Endothelial cell (in vitro differentiated cells): ENCODE results near the gene MRPL4. TPM values are rescaled to one million over a fixed set of nuclear protein-coding genes. Genes with fewer than 3 reads are reported as not detected.

Experiments
- DNase-seq: peaks from one replicate; pipeline ENCODE4 v3.0.0; 2021; ENCODE audit warnings: low spot score
- H3K27ac Mint-ChIP-seq: one replicate; pipeline ENCODE4 v1.8.0; 2021; ENCODE audit warnings: mixed read lengths, inconsistent platforms; ENCODE audit not compliant: unreplicated experiment
- H3K27me3 Mint-ChIP-seq: one replicate; pipeline ENCODE4 v1.8.0; 2021; ENCODE audit warnings: mild to moderate bottlenecking, moderate library complexity, mixed read lengths, inconsistent platforms; ENCODE audit not compliant: unreplicated experiment
- H3K36me3 Mint-ChIP-seq: one replicate; pipeline ENCODE4 v1.8.0; 2021; ENCODE audit warnings: mild to moderate bottlenecking, low read depth, mixed read lengths, inconsistent platforms; ENCODE audit not compliant: unreplicated experiment
- H3K4me1 Mint-ChIP-seq: one replicate; pipeline ENCODE4 v1.8.0; 2021; ENCODE audit warnings: mild to moderate bottlenecking, mixed read lengths, inconsistent platforms; ENCODE audit not compliant: unreplicated experiment
- H3K4me3 Mint-ChIP-seq: one replicate; pipeline ENCODE4 v1.8.0; 2021; ENCODE audit warnings: mild to moderate bottlenecking, mixed read lengths, inconsistent platforms; ENCODE audit not compliant: unreplicated experiment
- H3K9me3 Mint-ChIP-seq: one replicate; pipeline ENCODE4 v1.8.0; 2021; ENCODE audit warnings: mixed read lengths, inconsistent platforms; ENCODE audit not compliant: unreplicated experiment
- total RNA-seq: library from RNA; stranded (reverse); fragmentation: NEBNext Ultra II Directional; extraction: Animal tissue kit (Norgen Biotek cat#: 25700); gene quantifications from one replicate; pipeline ENCODE4 v1.2.1, GENCODE V29; 2021; ENCODE audit not compliant: unreplicated experiment
- TF ChIP-seq, protein P1 (sequence below): fragments of 200-600 bp; sonication (generic); IDR thresholded peaks from one replicate; pipeline ENCODE4 v1.5.0; 2021; ENCODE audit warnings: antibody characterized with exemption; ENCODE audit not compliant: unreplicated experiment

Gene MRPL4
- total RNA-seq, 1 donor from 2014 or later: 51.3 TPM

DNA sequence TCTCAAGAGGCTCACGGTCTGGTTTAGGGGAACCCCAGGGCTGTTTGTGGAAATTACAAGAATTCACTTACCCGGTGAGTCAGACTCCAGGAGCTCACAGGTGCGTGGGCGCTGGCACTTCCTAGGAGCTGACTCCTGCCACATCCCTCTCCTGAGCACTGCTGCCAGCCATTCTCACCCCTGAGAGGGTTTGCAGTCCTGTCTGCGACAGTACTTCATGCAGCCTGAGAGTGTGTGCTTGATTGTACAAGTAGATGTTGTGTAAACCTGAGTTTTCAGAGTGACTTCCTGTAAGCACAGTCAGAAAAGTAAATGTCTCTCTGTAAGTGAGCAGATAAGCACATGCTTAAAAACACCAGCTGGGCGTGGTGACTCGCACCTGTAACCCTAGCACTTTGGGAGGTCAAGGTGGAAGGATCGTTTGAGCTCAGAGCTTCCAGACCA is 8.1 kb downstream of the MRPL4 start:
- TF ChIP-seq, protein P1, sequence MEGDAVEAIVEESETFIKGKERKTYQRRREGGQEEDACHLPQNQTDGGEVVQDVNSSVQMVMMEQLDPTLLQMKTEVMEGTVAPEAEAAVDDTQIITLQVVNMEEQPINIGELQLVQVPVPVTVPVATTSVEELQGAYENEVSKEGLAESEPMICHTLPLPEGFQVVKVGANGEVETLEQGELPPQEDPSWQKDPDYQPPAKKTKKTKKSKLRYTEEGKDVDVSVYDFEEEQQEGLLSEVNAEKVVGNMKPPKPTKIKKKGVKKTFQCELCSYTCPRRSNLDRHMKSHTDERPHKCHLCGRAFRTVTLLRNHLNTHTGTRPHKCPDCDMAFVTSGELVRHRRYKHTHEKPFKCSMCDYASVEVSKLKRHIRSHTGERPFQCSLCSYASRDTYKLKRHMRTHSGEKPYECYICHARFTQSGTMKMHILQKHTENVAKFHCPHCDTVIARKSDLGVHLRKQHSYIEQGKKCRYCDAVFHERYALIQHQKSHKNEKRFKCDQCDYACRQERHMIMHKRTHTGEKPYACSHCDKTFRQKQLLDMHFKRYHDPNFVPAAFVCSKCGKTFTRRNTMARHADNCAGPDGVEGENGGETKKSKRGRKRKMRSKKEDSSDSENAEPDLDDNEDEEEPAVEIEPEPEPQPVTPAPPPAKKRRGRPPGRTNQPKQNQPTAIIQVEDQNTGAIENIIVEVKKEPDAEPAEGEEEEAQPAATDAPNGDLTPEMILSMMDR: no peak
- peaks cover 9% of the 10 kb centered on the region for H3K27me3 Mint-ChIP-seq

DNA sequence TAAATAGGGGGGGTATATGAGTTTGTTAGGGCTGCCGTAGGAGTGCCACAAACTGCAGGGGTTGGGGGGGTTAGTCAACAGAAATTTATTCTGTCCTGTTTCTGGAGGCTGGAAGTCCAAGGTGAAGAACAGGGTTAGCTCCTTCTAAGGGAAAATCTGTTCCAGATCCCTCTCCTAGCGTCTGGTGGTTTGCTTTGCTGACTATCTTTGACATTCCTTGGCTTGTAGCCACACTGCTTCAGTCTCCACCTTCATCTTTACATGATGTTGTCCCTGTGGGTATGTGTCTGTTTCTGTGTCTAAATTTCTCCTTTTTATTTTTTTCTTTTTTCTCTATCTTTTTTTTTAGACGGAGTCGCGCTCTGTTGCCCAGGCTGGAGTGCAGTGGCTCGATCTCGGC is 10.8 kb downstream of the MRPL4 start:
- TF ChIP-seq, protein P1: no peak
- H3K27ac Mint-ChIP-seq: no peak overlapping the region
- peaks cover 6% of the 10 kb centered on the region for H3K27me3 Mint-ChIP-seq
- no peaks in the 10 kb centered on the region for H3K9me3 Mint-ChIP-seq
- H3K36me3 Mint-ChIP-seq: peaks cover 6% of the 10 kb centered on the region
- peaks cover under 1% of the 10 kb centered on the region for H3K4me1 Mint-ChIP-seq
- H3K4me3 Mint-ChIP-seq: no peak overlapping the region
- no peak for DNase-seq

More for the DNA sequence above, 8.1 kb downstream of the MRPL4 start:
- DNase-seq: no peak
- H3K4me1 Mint-ChIP-seq: no peaks in the 10 kb centered on the region
- H3K27ac Mint-ChIP-seq: no peak overlapping the region
- no peaks in the 10 kb centered on the region for H3K9me3 Mint-ChIP-seq
- H3K36me3 Mint-ChIP-seq: peaks cover 22% of the 10 kb centered on the region
- H3K4me3 Mint-ChIP-seq: no peak overlapping the region

DNA sequence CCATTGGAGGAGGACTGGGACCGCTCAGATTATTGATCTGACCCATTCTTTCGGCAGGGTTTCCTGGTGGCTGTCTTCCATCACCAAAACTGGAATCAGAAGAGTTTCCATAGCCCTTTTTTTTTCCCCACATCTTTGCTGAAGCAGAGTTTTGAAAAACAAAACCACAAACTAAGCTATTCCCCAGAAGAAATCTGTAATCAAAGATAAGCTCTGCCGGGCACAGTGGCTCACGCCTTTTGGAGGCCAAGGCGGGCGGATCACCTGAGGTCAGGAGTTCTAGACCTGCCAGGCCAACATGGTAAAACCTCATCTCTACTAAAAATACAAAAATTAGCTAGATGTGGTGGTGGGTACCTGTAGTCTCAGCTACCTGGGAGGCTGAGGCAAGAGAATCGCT is 14.7 kb downstream of the MRPL4 start:
- peaks cover under 1% of the 10 kb centered on the region for H3K36me3 Mint-ChIP-seq
- H3K27me3 Mint-ChIP-seq: peaks cover 15% of the 10 kb centered on the region
- H3K9me3 Mint-ChIP-seq: no peaks in the 10 kb centered on the region
- H3K4me1 Mint-ChIP-seq: peaks cover 14% of the 10 kb centered on the region
- H3K4me3 Mint-ChIP-seq: peak overlapping the region; percentile 27
- TF ChIP-seq, protein P1: no peak
- H3K27ac Mint-ChIP-seq: peak overlapping the region; percentile 78
- no peak for DNase-seq

DNA sequence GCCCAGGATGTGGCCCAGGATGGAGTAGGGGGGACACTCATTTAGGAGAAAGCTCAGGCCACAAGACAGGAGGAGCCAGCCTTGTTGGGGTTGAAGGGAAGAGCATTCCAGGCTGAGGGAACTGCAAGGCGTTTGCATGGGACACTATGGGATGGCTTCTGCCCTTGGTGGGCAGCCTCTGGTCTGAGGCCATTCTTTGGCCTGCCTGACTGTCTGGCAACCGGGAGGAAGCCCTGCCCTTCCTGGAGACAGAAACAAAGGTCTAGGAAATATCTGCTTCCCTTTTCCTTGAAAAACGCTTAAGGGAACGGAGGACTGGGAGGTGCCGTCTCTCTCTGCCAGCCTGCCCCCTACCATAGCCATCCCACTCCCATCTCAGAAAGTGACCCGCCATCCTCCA is 16.1 kb downstream of the MRPL4 start:
- peak; percentile 44 for DNase-seq
- TF ChIP-seq, protein P1: no peak
- Mint-ChIP-seq H3K27ac (peak overlapping the region; percentile 99), H3K9me3 (no peaks in the 10 kb centered on the region), H3K4me1 (peaks cover 14% of the 10 kb centered on the region), H3K4me3 (peak overlapping the region; percentile 71), H3K27me3 (peaks cover 15% of the 10 kb centered on the region), H3K36me3 (no peaks in the 10 kb centered on the region)

DNA sequence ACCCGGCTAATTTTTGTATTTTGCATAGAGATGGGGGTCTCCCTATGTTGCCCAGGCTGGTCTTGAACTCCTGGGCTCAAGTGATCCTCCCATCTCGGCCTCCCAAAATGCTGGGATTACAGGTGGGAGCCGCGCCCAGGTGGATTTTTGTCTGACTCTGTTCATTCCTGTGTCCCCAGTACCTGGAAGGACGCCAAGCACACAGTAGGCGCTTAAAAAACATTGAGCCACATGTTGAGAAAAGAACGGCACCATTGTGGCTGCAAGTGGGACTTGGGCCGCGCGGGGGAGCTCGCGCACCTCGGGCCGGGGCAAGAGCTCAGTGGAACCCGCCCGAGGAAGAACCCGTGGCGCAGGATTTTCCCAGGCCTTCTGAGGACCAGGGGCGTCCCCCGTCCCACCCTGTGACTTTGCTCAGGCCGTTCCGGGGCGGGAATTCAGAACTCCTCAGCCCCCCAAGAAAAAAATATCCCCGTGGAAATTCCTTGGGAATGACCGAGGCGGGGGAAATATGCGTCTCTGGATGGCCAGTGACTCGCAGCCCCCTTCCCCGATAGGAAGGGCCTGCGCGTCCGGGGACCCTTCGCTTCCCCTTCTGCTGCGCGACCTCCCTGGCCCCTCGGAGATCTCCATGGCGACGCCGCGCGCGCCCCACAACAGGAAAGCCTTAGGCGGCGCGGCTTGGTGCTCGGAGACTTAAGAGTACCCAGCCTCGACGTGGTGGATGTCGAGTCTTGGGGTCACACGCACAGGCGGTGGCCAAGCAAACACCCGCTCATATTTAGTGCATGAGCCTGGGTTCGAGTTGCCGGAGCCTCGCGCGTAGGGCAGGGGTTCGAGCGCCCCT is 17.5 kb downstream of the MRPL4 start:
- TF ChIP-seq, protein P1: peak; percentile 86
- Mint-ChIP-seq H3K4me3 (no peak overlapping the region), H3K36me3 (no peaks in the 10 kb centered on the region), H3K27ac (peak overlapping the region; percentile 99), H3K9me3 (no peaks in the 10 kb centered on the region), H3K27me3 (peaks cover 17% of the 10 kb centered on the region), H3K4me1 (peaks cover 14% of the 10 kb centered on the region)
- DNase-seq: peak; percentile 95
